CD4-positive, alpha-beta memory T cell (primary cell): ENCODE measurements around the gene FBXW12. TPM values are rescaled to one million over a fixed set of nuclear protein-coding genes. Genes with fewer than 3 reads are reported as not detected.

Experiments used
- CTCF ChIA-PET: fragments of 350-600 bp; sonication (Branson Sonifier 250); formaldehyde crosslinking; loops from one replicate; lab custom pipeline; 2021; ENCODE audit warnings: inconsistent platforms; ENCODE audit not compliant: partially characterized antibody; lab: Charles Lee
- POLR2A ChIA-PET: fragments of 350-600 bp; sonication (Branson Sonifier 250); formaldehyde crosslinking; loops from one replicate; lab custom pipeline; 2021; ENCODE audit not compliant: partially characterized antibody; lab: Charles Lee
- DNase-seq, 5 donors: peaks; one replicate each; pipeline versions ENCODE4 v3.0.0 to v3.0.0-alpha.2; 2020 to 2022; ENCODE audit warnings: mixed read lengths in 1 of 5
- H3K27ac ChIP-seq: one replicate; pipeline ENCODE4 v1.7.0; 2013; ENCODE audit warnings: low read depth, low read length
- H3K27me3 ChIP-seq: 2 replicates; pipeline ENCODE4 v1.7.0; 2013; ENCODE audit warnings: mild to moderate bottlenecking, low read length, moderate library complexity; ENCODE audit not compliant: insufficient read depth
- H3K36me3 ChIP-seq: 2 replicates; pipeline ENCODE4 v1.7.0; 2013; ENCODE audit warnings: mild to moderate bottlenecking, low read length, moderate library complexity; ENCODE audit not compliant: insufficient read depth
- H3K4me1 ChIP-seq: 2 replicates; pipeline ENCODE4 v1.7.0; 2013; ENCODE audit warnings: mild to moderate bottlenecking, low read length, moderate library complexity; ENCODE audit not compliant: insufficient read depth
- H3K4me3 ChIP-seq, 2 donors: one replicate each; pipeline ENCODE4 v1.7.0; 2013; ENCODE audit warnings: low read length in 2 of 2, mild to moderate bottlenecking in 1 of 2
- H3K9me3 ChIP-seq, 2 donors: one replicate each; pipeline ENCODE4 v1.7.0; 2013; ENCODE audit warnings: low read length in 2 of 2, control low read depth in 1 of 2; ENCODE audit not compliant: control insufficient read depth in 1 of 2
- H3K27ac Mint-ChIP-seq, 7 donors: one replicate each; pipeline ENCODE4 v1.8.0; 2020 to 2021; ENCODE audit warnings: mixed read lengths in 7 of 7, mild to moderate bottlenecking in 6 of 7, inconsistent platforms in 3 of 7, moderate library complexity in 3 of 7
- H3K27me3 Mint-ChIP-seq, 2 donors: one replicate each; pipeline ENCODE4 v1.8.0; 2020 to 2021; ENCODE audit warnings: mixed read lengths in 2 of 2
- H3K36me3 Mint-ChIP-seq, 2 donors: one replicate each; pipeline ENCODE4 v1.8.0; 2020 to 2021; ENCODE audit warnings: mixed read lengths in 2 of 2, inconsistent platforms in 1 of 2, mild to moderate bottlenecking in 1 of 2
- H3K4me1 Mint-ChIP-seq, 4 donors: one replicate each; pipeline ENCODE4 v1.8.0; 2020 to 2021; ENCODE audit warnings: mixed read lengths in 4 of 4, mild to moderate bottlenecking in 1 of 4
- H3K4me3 Mint-ChIP-seq, 8 donors: one replicate each; pipeline ENCODE4 v1.8.0; 2020 to 2021; ENCODE audit warnings: mixed read lengths in 8 of 8, mild to moderate bottlenecking in 7 of 8, moderate library complexity in 6 of 8, inconsistent platforms in 3 of 8
- H3K9me3 Mint-ChIP-seq, 8 donors: one replicate each; pipeline ENCODE4 v1.8.0; 2020 to 2021; ENCODE audit warnings: mixed read lengths in 8 of 8, mild to moderate bottlenecking in 5 of 8, inconsistent platforms in 3 of 8, moderate library complexity in 1 of 8
- intact Hi-C: fragments of 100-400 bp; cut with micrococcal nuclease; formaldehyde crosslinking; loops from one replicate; pipeline ENCODE4 v1.15.1; 2023
- polyA plus RNA-seq, 2 donors: library from polyadenylated mRNA; unstranded; fragments of 300-500 nt; fragmentation: Illumina TruSeq; gene quantifications; one replicate each; pipeline ENCODE4 v1.2.3, GENCODE V29; 2021
- total RNA-seq, 2 experiments: library from RNA; stranded (reverse); gene quantifications; one replicate each; pipeline ENCODE4 v1.2.3, GENCODE V29; 2021

The FBXW12 gene
- total and polyA plus RNA-seq, 4 experiments from 2014 or later, result not detected

- POLR2A ChIA-PET, result no interaction called here
- no peaks in the 10 kb centered on the region for H3K27me3 Mint-ChIP-seq
- H3K4me3 Mint-ChIP-seq, result no peak overlapping the region
- Histone ChIP-seq H3K36me3 (no peaks in the 10 kb centered on the region), H3K27me3 (no peaks in the 10 kb centered on the region), H3K27ac (no peak overlapping the region), H3K9me3 (no peaks in the 10 kb centered on the region), H3K4me1 (no peaks in the 10 kb centered on the region), H3K4me3 (no peak overlapping the region)
- H3K36me3 Mint-ChIP-seq, result no peaks in the 10 kb centered on the region
- H3K27ac Mint-ChIP-seq, result peak overlapping the region in 1 of 7 donors; percentile 42
- peaks cover 0 to 1% (median 0%) of the 10 kb centered on the region in 4 donors for H3K4me1 Mint-ChIP-seq
- H3K9me3 Mint-ChIP-seq, result peaks cover 0 to 1% (median 0%) of the 10 kb centered on the region in 8 donors
- CTCF ChIA-PET, result interaction anchor here (1.2 to 2.1 kb wide), 2 partner anchors 17 to 18 kb away, joined by 4 to 6 read pairs; no protein-coding TSS in a partner anchor
- no peak for DNase-seq
- intact Hi-C loops, result no loop called here
Observed at GRCh38 chr3:48417529-48418108, 45.6 kb downstream of the FBXW12 start.

- DNase-seq, result no peak
- Mint-ChIP-seq H3K36me3 (no peaks in the 10 kb centered on the region), H3K27me3 (no peaks in the 10 kb centered on the region), H3K4me1 (peaks cover 0 to 1% (median 0%) of the 10 kb centered on the region in 4 donors), H3K27ac (no peak overlapping the region), H3K4me3 (no peak overlapping the region), H3K9me3 (peaks cover 0 to under 1% (median 0%) of the 10 kb centered on the region in 8 donors)
- H3K36me3 ChIP-seq, result no peaks in the 10 kb centered on the region
- H3K4me3 ChIP-seq, result no peak overlapping the region
- H3K27ac ChIP-seq, result no peak overlapping the region
- intact Hi-C loops, result no loop called here
- H3K9me3 ChIP-seq, result no peaks in the 10 kb centered on the region
- ChIA-PET CTCF (interaction anchor here (0.8 to 2.1 kb wide), 3 partner anchors 15 to 18 kb away, joined by 5 to 6 read pairs (median 5); no protein-coding TSS in a partner anchor), POLR2A (no interaction called here)
- H3K27me3 ChIP-seq, result no peaks in the 10 kb centered on the region
- no peaks in the 10 kb centered on the region for H3K4me1 ChIP-seq
Observed at GRCh38 chr3:48418140-48418539, 46.1 kb downstream of the FBXW12 start.

DNA sequence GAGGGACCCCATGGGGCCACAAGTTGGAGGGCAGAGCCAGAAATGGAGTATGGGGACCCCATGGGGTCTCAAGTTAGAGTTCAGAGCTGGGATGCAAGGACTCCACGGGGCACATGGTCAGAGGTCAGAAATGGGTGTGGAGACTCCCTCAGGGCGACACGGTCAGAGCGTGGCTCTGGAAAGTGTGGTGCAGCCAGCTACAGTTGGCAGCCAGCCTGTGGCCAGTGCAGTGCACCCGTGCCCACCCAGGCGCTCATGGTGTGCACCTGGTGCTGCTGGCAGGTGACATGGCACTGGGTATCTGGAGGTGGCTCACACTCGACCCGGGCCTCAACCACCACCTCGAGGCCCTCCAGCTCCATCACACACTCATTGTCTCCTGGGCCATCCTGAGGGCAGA lies 46.6 kb downstream of the FBXW12 start:
- no peaks in the 10 kb centered on the region for H3K4me1 ChIP-seq
- H3K9me3 Mint-ChIP-seq, result no peaks in the 10 kb centered on the region
- no peaks in the 10 kb centered on the region for H3K36me3 Mint-ChIP-seq
- H3K4me3 ChIP-seq, result no peak overlapping the region
- no peak overlapping the region for H3K4me3 Mint-ChIP-seq
- no peaks in the 10 kb centered on the region for H3K27me3 Mint-ChIP-seq
- no peaks in the 10 kb centered on the region for H3K36me3 ChIP-seq
- no peaks in the 10 kb centered on the region for H3K27me3 ChIP-seq
- POLR2A ChIA-PET, result no interaction called here
- H3K9me3 ChIP-seq, result no peaks in the 10 kb centered on the region
- H3K27ac ChIP-seq, result no peak overlapping the region
- H3K4me1 Mint-ChIP-seq, result peaks cover 0 to 1% (median 0%) of the 10 kb centered on the region in 4 donors
- no peak overlapping the region for H3K27ac Mint-ChIP-seq
- CTCF ChIA-PET, result interaction anchor here (0.8 to 2.1 kb wide), 4 partner anchors 15 to 18 kb away, joined by 5 to 6 read pairs (median 5); no protein-coding TSS in a partner anchor
- DNase-seq, result no peak
- intact Hi-C loops, result no loop called here

- POLR2A ChIA-PET, result no interaction called here
- H3K27me3 Mint-ChIP-seq, result no peaks in the 10 kb centered on the region
Observed at GRCh38 chr3:48419149-48419548, 47.1 kb downstream of the FBXW12 start.

DNA sequence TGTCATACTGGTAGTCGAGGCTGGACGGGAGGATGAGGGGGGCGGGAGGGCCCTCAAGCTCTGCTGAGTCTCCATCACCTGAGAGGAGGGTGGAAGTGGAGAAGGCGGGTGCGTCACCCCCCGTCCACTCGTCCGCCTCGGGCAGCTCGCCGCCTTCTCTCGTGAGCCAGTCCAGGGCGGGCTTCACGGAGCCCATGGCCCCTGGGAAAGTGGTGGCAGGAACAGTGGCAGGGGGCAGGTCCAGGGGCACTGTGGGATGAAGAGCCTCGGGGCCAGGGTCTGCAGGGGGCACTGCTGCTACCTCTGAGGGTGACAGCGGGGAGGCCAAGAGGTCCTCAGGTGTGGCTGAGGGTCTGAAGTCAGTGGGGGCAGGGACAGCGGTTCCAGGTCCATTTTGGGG lies 47.6 kb downstream of the FBXW12 start:
- ChIA-PET POLR2A (no interaction called here), CTCF (interaction anchor here (1.1 to 1.5 kb wide), 2 partner anchors 14 to 17 kb away, joined by 5 read pairs; no protein-coding TSS in a partner anchor)
- Mint-ChIP-seq H3K9me3 (no peaks in the 10 kb centered on the region), H3K4me1 (peaks cover 0 to 1% (median 0%) of the 10 kb centered on the region in 4 donors), H3K4me3 (no peak overlapping the region), H3K27me3 (no peaks in the 10 kb centered on the region), H3K36me3 (no peaks in the 10 kb centered on the region), H3K27ac (no peak overlapping the region)
- no peaks in the 10 kb centered on the region for H3K9me3 ChIP-seq
- no peaks in the 10 kb centered on the region for H3K4me1 ChIP-seq
- no peak overlapping the region for H3K4me3 ChIP-seq
- no peak for DNase-seq
- H3K27me3 ChIP-seq, result no peaks in the 10 kb centered on the region
- intact Hi-C loops, result no loop called here
- H3K27ac ChIP-seq, result no peak overlapping the region
- no peaks in the 10 kb centered on the region for H3K36me3 ChIP-seq

More at GRCh38 chr3:48419149-48419548, 47.1 kb downstream of the FBXW12 start:
- DNase-seq, result no peak
- CTCF ChIA-PET, result interaction anchor here (1.1 to 2.1 kb wide), 3 partner anchors 14 to 19 kb away, joined by 5 to 6 read pairs (median 5); no protein-coding TSS in a partner anchor
- H3K36me3 Mint-ChIP-seq, result no peaks in the 10 kb centered on the region
- H3K27me3 ChIP-seq, result no peaks in the 10 kb centered on the region
- H3K4me1 Mint-ChIP-seq, result peaks cover 0 to 1% (median 0%) of the 10 kb centered on the region in 4 donors
- no peak overlapping the region for H3K4me3 Mint-ChIP-seq
- H3K9me3 Mint-ChIP-seq, result no peaks in the 10 kb centered on the region
- H3K9me3 ChIP-seq, result no peaks in the 10 kb centered on the region
- H3K27ac ChIP-seq, result no peak overlapping the region
- H3K27ac Mint-ChIP-seq, result no peak overlapping the region
- no peak overlapping the region for H3K4me3 ChIP-seq
- intact Hi-C loops, result no loop called here
- no peaks in the 10 kb centered on the region for H3K4me1 ChIP-seq
- H3K36me3 ChIP-seq, result no peaks in the 10 kb centered on the region

DNA sequence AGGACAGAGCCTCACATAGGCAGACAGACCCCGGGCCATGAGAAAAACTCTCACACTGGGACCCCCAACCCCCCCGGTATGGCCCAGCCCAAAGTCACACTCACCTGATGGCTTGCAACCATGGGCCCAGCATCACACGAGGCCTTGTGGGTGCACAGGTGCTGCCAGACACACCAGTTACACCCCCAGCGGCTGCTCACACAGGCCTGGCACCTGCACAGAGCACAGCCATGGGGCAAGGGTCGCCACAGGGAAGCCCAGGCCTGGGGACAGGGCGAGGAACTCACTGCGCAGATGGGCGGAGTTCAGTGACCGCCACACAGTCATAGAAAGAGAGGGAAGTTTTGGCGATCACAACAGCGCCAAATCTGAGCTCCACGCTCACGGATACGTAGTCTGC lies 48.5 kb downstream of the FBXW12 start:
- Mint-ChIP-seq H3K4me1 (peaks cover 0 to 1% (median 0%) of the 10 kb centered on the region in 4 donors), H3K36me3 (no peaks in the 10 kb centered on the region), H3K27me3 (no peaks in the 10 kb centered on the region), H3K9me3 (no peaks in the 10 kb centered on the region), H3K27ac (no peak overlapping the region), H3K4me3 (no peak overlapping the region)
- intact Hi-C loops, result no loop called here
- ChIA-PET CTCF (interaction anchor here (4.1 kb wide), 1 partner anchor 16 kb away, joined by 31 read pairs; no protein-coding TSS in a partner anchor), POLR2A (no interaction called here)
- Histone ChIP-seq H3K36me3 (no peaks in the 10 kb centered on the region), H3K27me3 (no peaks in the 10 kb centered on the region), H3K4me1 (no peaks in the 10 kb centered on the region), H3K27ac (no peak overlapping the region), H3K4me3 (no peak overlapping the region), H3K9me3 (no peaks in the 10 kb centered on the region)
- no peak for DNase-seq

DNA sequence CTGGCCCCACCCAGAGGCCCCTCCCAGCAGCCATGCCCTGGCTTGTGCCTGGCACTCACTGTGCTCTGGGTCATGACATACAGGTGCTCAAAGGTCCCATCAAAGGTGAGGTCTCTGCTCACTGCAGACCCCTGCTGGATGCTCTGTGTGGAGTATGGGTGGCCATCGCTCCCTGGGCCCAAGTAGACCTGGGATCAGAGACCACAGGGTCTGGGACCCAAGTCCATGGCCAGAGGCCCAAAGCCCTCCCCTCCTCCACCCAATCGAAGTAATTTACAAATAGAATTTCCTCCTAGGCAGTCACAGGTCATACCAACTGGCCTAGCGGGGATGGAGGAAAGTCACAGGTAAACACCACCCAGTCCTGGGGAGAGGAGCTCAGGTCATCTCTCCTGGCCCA lies 50.3 kb downstream of the FBXW12 start:
- Mint-ChIP-seq H3K27me3 (no peaks in the 10 kb centered on the region), H3K36me3 (no peaks in the 10 kb centered on the region), H3K9me3 (no peaks in the 10 kb centered on the region), H3K4me1 (peaks cover 0 to 1% (median 0%) of the 10 kb centered on the region in 4 donors), H3K27ac (no peak overlapping the region), H3K4me3 (no peak overlapping the region)
- intact Hi-C loops, result no loop called here
- H3K9me3 ChIP-seq, result no peaks in the 10 kb centered on the region
- H3K4me1 ChIP-seq, result no peaks in the 10 kb centered on the region
- H3K36me3 ChIP-seq, result no peaks in the 10 kb centered on the region
- no peak overlapping the region for H3K27ac ChIP-seq
- ChIA-PET CTCF (interaction anchor here (1.1 to 4.1 kb wide), 2 partner anchors 14 to 22 kb away, joined by 4 to 31 read pairs; no protein-coding TSS in a partner anchor), POLR2A (no interaction called here)
- no peak for DNase-seq
- no peaks in the 10 kb centered on the region for H3K27me3 ChIP-seq
- H3K4me3 ChIP-seq, result no peak overlapping the region
